ENCODE results near the gene KLHL7. TPM values are rescaled to one million over a fixed set of nuclear protein-coding genes. Genes with fewer than 3 reads are reported as not detected.

Gene KLHL7
- total and polyA plus RNA-seq, 9 of the 15 experiments (the other 6 are each of a cell fraction or from before 2014, with no cell fraction given), result 4.2 to 63.1 (median 32.3) TPM

DNA sequence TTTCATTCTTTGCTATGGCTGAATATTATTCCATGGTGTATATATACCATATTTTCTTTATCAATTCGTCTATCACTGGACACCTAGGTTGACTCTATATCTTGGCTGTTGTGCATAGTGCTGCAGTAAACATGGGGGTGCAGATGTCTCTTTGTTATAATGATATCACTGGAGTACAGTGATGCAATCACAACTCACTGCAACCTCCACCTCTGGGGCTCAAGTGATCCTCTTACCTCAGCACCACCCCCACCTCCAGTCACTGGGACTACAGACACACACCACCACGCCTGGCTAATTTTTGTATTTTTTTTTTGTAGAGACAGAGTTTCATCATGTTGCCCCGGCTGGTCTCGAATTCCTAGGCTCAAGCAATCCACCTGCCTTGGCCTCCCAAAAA lies 15.6 kb downstream of the KLHL7 start (continued):
- TF ChIP-seq CEBPG (CRISPR knock-in tag; IDR thresholded peaks at IDR 0.05) (peak; percentile 41; the same call in 1 of the 2 replicates), CEBPG (tag; conservative IDR thresholded peaks at IDR 0.05 in 1 of 2, IDR thresholded peaks at IDR 0.05 in 1 of 2) (peak in 1 of 2 experiments; percentile 54; a peak in 1 of 4 replicates), ATF7 (IDR thresholded peaks at IDR 0.05) (peak; percentile 30; the same call in 1 of the 2 replicates), SMAD4 (CRISPR knock-in tag; conservative IDR thresholded peaks at IDR 0.05) (0 out of 2 replicates have a peak, but pooled peaks have one; percentile 27), ESRRB (CRISPR knock-in tag; IDR thresholded peaks at IDR 0.05; ENCODE audit: borderline replicate concordance) (no peak)
- TF ChIP-seq, protein P1, sequence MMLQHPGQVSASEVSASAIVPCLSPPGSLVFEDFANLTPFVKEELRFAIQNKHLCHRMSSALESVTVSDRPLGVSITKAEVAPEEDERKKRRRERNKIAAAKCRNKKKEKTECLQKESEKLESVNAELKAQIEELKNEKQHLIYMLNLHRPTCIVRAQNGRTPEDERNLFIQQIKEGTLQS (IDR thresholded peaks at IDR 0.05), result peak; percentile 71
- TF ChIP-seq, protein P1 (CRISPR knock-in tag; conservative IDR thresholded peaks at IDR 0.05), result no peak
- TF ChIP-seq, protein P2, sequence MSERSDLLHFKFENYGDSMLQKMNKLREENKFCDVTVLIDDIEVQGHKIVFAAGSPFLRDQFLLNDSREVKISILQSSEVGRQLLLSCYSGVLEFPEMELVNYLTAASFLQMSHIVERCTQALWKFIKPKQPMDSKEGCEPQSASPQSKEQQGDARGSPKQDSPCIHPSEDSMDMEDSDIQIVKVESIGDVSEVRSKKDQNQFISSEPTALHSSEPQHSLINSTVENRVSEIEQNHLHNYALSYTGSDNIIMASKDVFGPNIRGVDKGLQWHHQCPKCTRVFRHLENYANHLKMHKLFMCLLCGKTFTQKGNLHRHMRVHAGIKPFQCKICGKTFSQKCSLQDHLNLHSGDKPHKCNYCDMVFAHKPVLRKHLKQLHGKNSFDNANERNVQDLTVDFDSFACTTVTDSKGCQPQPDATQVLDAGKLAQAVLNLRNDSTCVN (CRISPR knock-in tag; IDR thresholded peaks at IDR 0.05), result no peak
- TF ChIP-seq, protein P3, sequence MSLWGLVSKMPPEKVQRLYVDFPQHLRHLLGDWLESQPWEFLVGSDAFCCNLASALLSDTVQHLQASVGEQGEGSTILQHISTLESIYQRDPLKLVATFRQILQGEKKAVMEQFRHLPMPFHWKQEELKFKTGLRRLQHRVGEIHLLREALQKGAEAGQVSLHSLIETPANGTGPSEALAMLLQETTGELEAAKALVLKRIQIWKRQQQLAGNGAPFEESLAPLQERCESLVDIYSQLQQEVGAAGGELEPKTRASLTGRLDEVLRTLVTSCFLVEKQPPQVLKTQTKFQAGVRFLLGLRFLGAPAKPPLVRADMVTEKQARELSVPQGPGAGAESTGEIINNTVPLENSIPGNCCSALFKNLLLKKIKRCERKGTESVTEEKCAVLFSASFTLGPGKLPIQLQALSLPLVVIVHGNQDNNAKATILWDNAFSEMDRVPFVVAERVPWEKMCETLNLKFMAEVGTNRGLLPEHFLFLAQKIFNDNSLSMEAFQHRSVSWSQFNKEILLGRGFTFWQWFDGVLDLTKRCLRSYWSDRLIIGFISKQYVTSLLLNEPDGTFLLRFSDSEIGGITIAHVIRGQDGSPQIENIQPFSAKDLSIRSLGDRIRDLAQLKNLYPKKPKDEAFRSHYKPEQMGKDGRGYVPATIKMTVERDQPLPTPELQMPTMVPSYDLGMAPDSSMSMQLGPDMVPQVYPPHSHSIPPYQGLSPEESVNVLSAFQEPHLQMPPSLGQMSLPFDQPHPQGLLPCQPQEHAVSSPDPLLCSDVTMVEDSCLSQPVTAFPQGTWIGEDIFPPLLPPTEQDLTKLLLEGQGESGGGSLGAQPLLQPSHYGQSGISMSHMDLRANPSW (CRISPR knock-in tag; IDR thresholded peaks at IDR 0.05), result no peak

Data from K562 (cell line).